Left ventricle myocardium superior (tissue), 1 donor: ENCODE data around the gene KCNG1. TPM values are rescaled to one million over a fixed set of nuclear protein-coding genes. Genes with fewer than 3 reads are reported as not detected.

Source experiments
- ATAC-seq: fragments of 200-7000 bp; cut with Tn5 transposase; one replicate; pipeline ENCODE4 v1.9.1; 2020; ENCODE audit warnings: mild to moderate bottlenecking, moderate library complexity
- DNase-seq: peaks from one replicate; pipeline ENCODE4 v3.0.0-alpha.2; 2020
- intact Hi-C: fragments of 100-400 bp; cut with micrococcal nuclease; formaldehyde crosslinking; loops from one replicate; pipeline ENCODE4 v1.11.0; 2022
- total RNA-seq: library from RNA; stranded (reverse); fragmentation: NEBNext Ultra II Directional; extraction: Animal tissue kit (Norgen Biotek cat#: 25700); gene quantifications from one replicate; pipeline ENCODE4 v1.2.1, GENCODE V29; 2021
- donor health status: DM: no; HTN: yes; CAD: no; lungs with severe emphysema.

The KCNG1 gene
- total RNA-seq, 1 donor from 2014 or later: 0.37 TPM

- no peak for ATAC-seq
Observed at GRCh38 chr20:50959543-50960126, 63.3 kb downstream of the KCNG1 start.

GRCh38 chr20:50958615-50959542 is 64.0 kb downstream of the KCNG1 start, which contains the start of gene MOCS3:
Gene MOCS3 (plus strand): TSS chr20:50958818. CDS start chr20:50958843, 25 bp downstream.
- intact Hi-C loops: loop anchor here (2.0 kb wide), 1 partner anchor 26 kb away; no protein-coding TSS in a partner anchor
- ATAC-seq (peak; percentile 88), DNase-seq (peak; percentile 77)

More at GRCh38 chr20:50959543-50960126, 63.3 kb downstream of the KCNG1 start:
- intact Hi-C loops: loop anchor here (2.0 kb wide), 1 partner anchor 27 kb away; no protein-coding TSS in a partner anchor
- no peak for DNase-seq

GRCh38 chr20:50957798-50958614 is 64.9 kb downstream of the KCNG1 start, which contains the start of gene DPM1:
Gene DPM1 (minus strand): TSS chr20:50958532. CDS start chr20:50958523, 9 bp downstream.
- ATAC-seq (peak; percentile 90), DNase-seq (peak; percentile 86)
- intact Hi-C loops: loop anchor here (2.0 kb wide), 1 partner anchor 25 kb away; no protein-coding TSS in a partner anchor

- ATAC-seq (peak; percentile 47), DNase-seq (no peak)
- intact Hi-C loops: no loop called here
Observed at GRCh38 chr20:50957276-50957675, 65.6 kb downstream of the KCNG1 start.

GRCh38 chr20:50953821-50954220 is 69.1 kb downstream of the KCNG1 start:
- no peak for ATAC-seq
- intact Hi-C loops: no loop called here
- no peak for DNase-seq

Other genes with a start within 250 kb of the KCNG1 start
- gene BCAS4, start 228.0 kb downstream of the KCNG1 start, total RNA-seq: 3.2 TPM
- gene ADNP, start 91.7 kb downstream of the KCNG1 start, total RNA-seq: 34.2 TPM
- gene DPM1, start 64.6 kb downstream of the KCNG1 start, total RNA-seq: 41.2 TPM
- gene MOCS3, start 64.3 kb downstream of the KCNG1 start, total RNA-seq: 3.1 TPM